PC-3 (cell line): ENCODE data around the gene CSTPP1. TPM values are rescaled to one million over a fixed set of nuclear protein-coding genes. Genes with fewer than 3 reads are reported as not detected.

Experiments used
- ATAC-seq: fragments of 200-7000 bp; cut with Tn5 transposase; 2 replicates; pipeline ENCODE4 v1.9.1; 2020; ENCODE audit warnings: mild to moderate bottlenecking, moderate library complexity
- BruUV-seq: library from RNA; stranded (reverse); fragments of 400-500 nt; replicated peaks from 2 replicates; lab custom pipeline; 2021; lab: Mats Ljungman, UMichigan
- CTCF ChIA-PET: fragments of 300-600 bp; sonication (Branson Sonifier 250); formaldehyde crosslinking; loops from one replicate; lab custom pipeline; 2022; ENCODE audit warnings: antibody characterized with exemption; lab: Charles Lee
- POLR2A ChIA-PET: fragments of 300-600 bp; sonication (Branson Sonifier 250); formaldehyde crosslinking; loops from one replicate; lab custom pipeline; 2022; ENCODE audit warnings: antibody characterized with exemption; ENCODE audit not compliant: unreplicated experiment; lab: Charles Lee
- DNase-seq: peaks from one replicate; pipeline ENCODE4 v3.0.0-alpha.2; 2015
- H2AFZ ChIP-seq: fragments of 300-600 bp; sonication (generic); 2 replicates; pipeline ENCODE4 v1.6.0; 2016; ENCODE audit warnings: antibody characterized with exemption, low read length
- H3F3A ChIP-seq: fragments of 300-600 bp; sonication (generic); one replicate; pipeline ENCODE4 v1.6.0; 2017; ENCODE audit warnings: antibody characterized with exemption, low read length, control low read depth, mild to moderate bottlenecking; ENCODE audit not compliant: unreplicated experiment
- H3K27ac ChIP-seq: fragments of 300-600 bp; sonication (generic); 2 replicates; pipeline ENCODE4 v1.5.1; 2016; ENCODE audit warnings: mild to moderate bottlenecking, low read length
- H3K27me3 ChIP-seq: fragments of 300-600 bp; sonication (generic); 2 replicates; pipeline ENCODE4 v1.6.1; 2016; ENCODE audit warnings: low read length, mixed read lengths
- H3K36me3 ChIP-seq: fragments of 300-600 bp; sonication (generic); 2 replicates; pipeline ENCODE4 v1.6.1; 2016; ENCODE audit warnings: low read depth, mixed run types, low read length, mixed read lengths
- H3K4me1 ChIP-seq: fragments of 300-600 bp; sonication (generic); 2 replicates; pipeline ENCODE4 v1.5.1; 2016; ENCODE audit warnings: low read length; ENCODE audit not compliant: insufficient read depth
- H3K4me2 ChIP-seq: fragments of 300-600 bp; sonication (generic); 2 replicates; pipeline ENCODE4 v1.6.0; 2016; ENCODE audit warnings: low read length
- H3K4me3 ChIP-seq: fragments of 300-600 bp; sonication (generic); 2 replicates; pipeline ENCODE4 v1.5.1; 2016; ENCODE audit warnings: mild to moderate bottlenecking, low read length, mixed read lengths
- H3K79me2 ChIP-seq: fragments of 300-600 bp; sonication (generic); 2 replicates; pipeline ENCODE4 v1.6.1; 2017; ENCODE audit warnings: low read length, mixed read lengths
- H3K9ac ChIP-seq: fragments of 300-600 bp; sonication (generic); 2 replicates; pipeline ENCODE4 v1.6.0; 2016; ENCODE audit warnings: mild to moderate bottlenecking, low read length
- H3K9me2 ChIP-seq: fragments of 300-600 bp; sonication (generic); replicated peaks from 2 replicates; pipeline ENCODE4 v1.6.1; 2016; ENCODE audit warnings: mixed run types, low read length, mixed read lengths
- H3K9me3 ChIP-seq: fragments of 300-600 bp; sonication (generic); 2 replicates; pipeline ENCODE4 v1.6.1; 2016; ENCODE audit warnings: low read length, mixed read lengths
- H4K20me1 ChIP-seq: fragments of 300-600 bp; sonication (generic); 2 replicates; pipeline ENCODE4 v1.6.1; 2016; ENCODE audit warnings: low read length, mixed read lengths
- CTCF ChIP-seq: fragments of 300-600 bp; sonication (generic); conservative IDR thresholded peaks from 2 replicates; pipeline ENCODE4 v1.5.1; 2017; ENCODE audit warnings: antibody characterized with exemption, low read depth, mild to moderate bottlenecking, low read length
- EZH2 ChIP-seq: fragments of 300-600 bp; sonication (generic); IDR thresholded peaks from one replicate; pipeline ENCODE4 v1.6.1; 2017; ENCODE audit warnings: antibody characterized with exemption, mild to moderate bottlenecking, low read length; ENCODE audit not compliant: unreplicated experiment
- EZH2phosphoT487 ChIP-seq: fragments of 300-600 bp; sonication (generic); IDR thresholded peaks from 2 replicates; pipeline ENCODE4 v1.6.1; 2018; ENCODE audit warnings: mild to moderate bottlenecking, antibody characterized with exemption, low read length, borderline replicate concordance
- intact Hi-C: fragments of 100-400 bp; cut with micrococcal nuclease; formaldehyde crosslinking; loops from 2 replicates; pipeline ENCODE4 v1.9.0; 2023
- total RNA-seq: library from RNA; depleted of rRNA; stranded (reverse); fragments of >200 nt; gene quantifications from 2 replicates; pipeline ENCODE4 v1.2.3, GENCODE V29; 2014

CSTPP1 gene
- total RNA-seq, 1 experiment from 2014 or later, result 21.7 TPM

GRCh38 chr11:47157805-47158204 is 221.2 kb downstream of the CSTPP1 start:
- Histone ChIP-seq H3F3A (no peaks in the 10 kb centered on the region), H3K79me2 (no peaks in the 10 kb centered on the region), H3K9me3 (no peaks in the 10 kb centered on the region), H3K36me3 (no peaks in the 10 kb centered on the region), H2AFZ (no peak overlapping the region), H3K4me1 (no peaks in the 10 kb centered on the region), H4K20me1 (no peaks in the 10 kb centered on the region), H3K27me3 (no peaks in the 10 kb centered on the region), H3K9me2 (no peaks in the 10 kb centered on the region), H3K27ac (no peak overlapping the region), H3K4me2 (no peak overlapping the region), H3K4me3 (no peak overlapping the region), H3K9ac (no peak overlapping the region)
- DNase-seq, result no peak
- ATAC-seq, result no peak
- no TSS peak for BruUV-seq
- ChIA-PET POLR2A (no interaction called here), CTCF (no interaction called here)
- TF ChIP-seq EZH2phosphoT487 (no peak), EZH2 (no peak), CTCF (no peak)
- intact Hi-C loops, result no loop called here

DNA sequence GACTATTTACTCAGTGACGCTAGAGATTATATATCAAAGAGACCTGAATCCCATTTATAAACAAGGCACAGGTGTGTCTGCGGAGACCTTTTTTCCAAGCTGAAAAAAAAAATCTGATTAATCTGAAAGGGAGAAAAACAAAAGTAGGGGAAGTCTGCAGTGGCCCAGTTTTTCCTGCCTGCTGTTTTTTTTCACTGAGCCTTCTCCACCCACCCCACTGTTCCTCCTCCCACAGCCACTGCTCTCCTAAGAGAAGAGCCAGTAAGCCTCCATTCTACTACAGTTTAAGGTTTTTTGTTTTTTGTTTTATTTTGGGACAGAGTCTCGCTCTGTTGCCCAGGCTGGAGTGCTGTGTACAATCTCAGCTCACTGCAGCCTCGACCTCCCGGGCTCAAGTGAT is 221.7 kb downstream of the CSTPP1 start:
- Histone ChIP-seq H3K4me2 (no peak overlapping the region), H3K27me3 (no peaks in the 10 kb centered on the region), H3K4me1 (no peaks in the 10 kb centered on the region), H3K9me3 (no peaks in the 10 kb centered on the region), H3K27ac (no peak overlapping the region), H3K9ac (no peak overlapping the region), H3F3A (no peaks in the 10 kb centered on the region), H2AFZ (no peak overlapping the region), H4K20me1 (no peaks in the 10 kb centered on the region), H3K79me2 (no peaks in the 10 kb centered on the region), H3K9me2 (no peaks in the 10 kb centered on the region), H3K4me3 (no peak overlapping the region), H3K36me3 (no peaks in the 10 kb centered on the region)
- intact Hi-C loops, result no loop called here
- ATAC-seq (no peak), DNase-seq (no peak)
- BruUV-seq, result no TSS peak
- POLR2A ChIA-PET, result no interaction called here
- CTCF ChIA-PET, result no interaction called here
- TF ChIP-seq CTCF, result no peak
- no peak for TF ChIP-seq EZH2
- no peak for TF ChIP-seq EZH2phosphoT487

GRCh38 chr11:47160753-47161133 is 224.2 kb downstream of the CSTPP1 start:
- Histone ChIP-seq H3K9me2 (no peaks in the 10 kb centered on the region), H3F3A (no peaks in the 10 kb centered on the region), H3K4me3 (no peak overlapping the region), H3K27ac (no peak overlapping the region), H3K9ac (no peak overlapping the region), H3K9me3 (no peaks in the 10 kb centered on the region), H2AFZ (no peak overlapping the region), H3K4me2 (no peak overlapping the region), H3K4me1 (no peaks in the 10 kb centered on the region), H4K20me1 (no peaks in the 10 kb centered on the region), H3K79me2 (no peaks in the 10 kb centered on the region), H3K36me3 (no peaks in the 10 kb centered on the region; the same call in 1 of the 2 replicates), H3K27me3 (no peaks in the 10 kb centered on the region)
- ATAC-seq, result no peak
- CTCF ChIA-PET, result no interaction called here
- BruUV-seq, result no TSS peak
- intact Hi-C loops, result loop anchor here (1.0 kb wide), 1 partner anchor 271 kb away; no protein-coding TSS in a partner anchor
- POLR2A ChIA-PET, result interaction anchor here (1.0 kb wide), 1 partner anchor 24 kb away, joined by 3 read pairs; no protein-coding TSS in a partner anchor
- TF ChIP-seq EZH2phosphoT487 (no peak), CTCF (no peak), EZH2 (no peak)
- DNase-seq, result no peak
